Ovary (tissue), 9 donors: ENCODE data around the gene PROZ. TPM values are rescaled to one million over a fixed set of nuclear protein-coding genes. Genes with fewer than 3 reads are reported as not detected.

Experiments
- DNase-seq, 5 donors: peaks; one replicate each; pipeline ENCODE4 v3.0.0-alpha.2; 2019 to 2020
- H3K27ac ChIP-seq, 2 donors: fragments of 200-600 bp; one replicate each; pipeline versions ENCODE4 v1.5.1 to v1.8.0; 2019 to 2022
- H3K27me3 ChIP-seq: fragments of 200-600 bp; one replicate; pipeline ENCODE4 v1.8.0; 2022
- H3K36me3 ChIP-seq: fragments of 200-600 bp; sonication (generic); one replicate; pipeline ENCODE4 v1.5.1; 2019
- H3K4me1 ChIP-seq: one replicate; pipeline ENCODE4 v1.8.1; 2013; ENCODE audit warnings: mild to moderate bottlenecking, moderate library complexity; ENCODE audit not compliant: insufficient read depth
- H3K4me3 ChIP-seq: fragments of 200-600 bp; sonication (generic); one replicate; pipeline ENCODE4 v1.5.1; 2017
- H3K9me3 ChIP-seq, 2 donors: fragments of 200-600 bp in 1 of 2; sonication (generic) in 1 of 2; one replicate each; pipeline versions ENCODE4 v1.5.1 to v1.8.1; 2013 to 2019; ENCODE audit warnings: mild to moderate bottlenecking in 1 of 2, moderate library complexity in 1 of 2
- CTCF ChIP-seq, 3 donors: fragments of 450-650 bp in 2 of 3; fragments of 200-600 bp in 1 of 3; IDR thresholded peaks; one replicate each; pipeline versions ENCODE4 v1.5.1 to v1.8.0; 2016 to 2022; ENCODE audit warnings: antibody characterized with exemption in 3 of 3, mild to moderate bottlenecking in 1 of 3
- EP300 ChIP-seq: sonication (generic); formaldehyde crosslinking; IDR thresholded peaks from one replicate; pipeline ENCODE4 v1.6.1; 2017; ENCODE audit warnings: antibody characterized with exemption
- POLR2A ChIP-seq: fragments of 450-650 bp; IDR thresholded peaks from one replicate; pipeline ENCODE4 v1.6.1; 2017; ENCODE audit warnings: antibody characterized with exemption, mild to moderate bottlenecking, moderate library complexity
- WGBS, 3 donors: extraction: QIAGEN DNeasy Blood & Tissue Kit in 1 of 3; methylation state at CpG; one replicate each; pipeline versions ENCODE4 v1.1.5 to v1.1.7; 2013 to 2017; 5-methylcytosine and 5-hydroxymethylcytosine counted together
- intact Hi-C, 4 donors: fragments of 100-400 bp; cut with DNase I; formaldehyde crosslinking; loops; one replicate each; pipeline versions ENCODE4 v1.11.0 to v1.15.1; 2022 to 2023
- polyA plus RNA-seq, 2 donors: library from polyadenylated mRNA; stranded (reverse); fragments of 200-250 nt in 1 of 2; fragments of 350-450 nt in 1 of 2; fragmentation: Illumina TruSeq in 1 of 2; extraction: RNeasy Lipid Tissue Mini Kit (QIAGEN cat#74804) in 1 of 2; gene quantifications; one replicate each; pipeline ENCODE4 v1.2.3, GENCODE V29; 2013 to 2014
- total RNA-seq, 7 donors: library from RNA; depleted of rRNA in 2 of 7; stranded (reverse); fragments of >200 nt in 2 of 7; fragmentation: NEBNext Ultra II Directional in 3 of 7; extraction: Animal tissue kit (Norgen Biotek cat#: 25700) in 3 of 7; gene quantifications; one replicate each; pipeline versions ENCODE4 v1.1.0 to v1.2.4, GENCODE V29; 2016 to 2023
- donor health status: DM: no; HTN: no; CAD: no; lungs with moderate emphysema.
- donor health status: DM: no; HTN: no; CAD: no.
- donor health status: Bipolar disorder and iron deficiency.
- donor health status: DM: yes; HTN: yes; CAD: no.
- donor health status: DM: no; HTN: no; CAD: no.
- donor health status: DM: yes; HTN: yes; CAD: no.

Gene PROZ
- total and polyA plus RNA-seq, 9 donors = not detected

- Histone ChIP-seq H3K36me3 (no peaks in the 10 kb centered on the region), H3K4me1 (peaks cover 8% of the 10 kb centered on the region), H3K27me3 (no peaks in the 10 kb centered on the region), H3K27ac (peak overlapping the region; percentile 47 to 82), H3K9me3 (no peaks in the 10 kb centered on the region), H3K4me3 (no peak overlapping the region)
- intact Hi-C loops = no loop called here
- WGBS, 3 donors = 84 to 89% (median 87%) methylated on average over 29 of the region's 29 CpGs
- TF ChIP-seq EP300 (no peak), POLR2A (no peak), CTCF (IDR thresholded peaks at IDR 0.05) (no peak)
- peak in 3 of 5 donors; percentile 16 to 43 (median 27) for DNase-seq
These were observed 34.9 kb upstream of the PROZ start for GRCh38 chr13:113123226-113124201.

GRCh38 chr13:113124211-113124970 lies 34.1 kb upstream of the PROZ start:
- H3K4me1 ChIP-seq = peaks cover 8% of the 10 kb centered on the region
- H3K4me3 ChIP-seq = no peak overlapping the region
- TF ChIP-seq CTCF (IDR thresholded peaks at IDR 0.05) (no peak), EP300 (no peak)
- WGBS, 3 donors = 95 to 98% (median 96%) methylated on average over 16 to 19 of the region's 19 CpGs
- H3K9me3 ChIP-seq = no peaks in the 10 kb centered on the region
- no peaks in the 10 kb centered on the region for H3K36me3 ChIP-seq
- H3K27me3 ChIP-seq = no peaks in the 10 kb centered on the region
- DNase-seq = peak in 3 of 5 donors; percentile 16 to 38 (median 22)
- no peak overlapping the region for H3K27ac ChIP-seq
- intact Hi-C loops = no loop called here

- H3K36me3 ChIP-seq = no peaks in the 10 kb centered on the region
- no peaks in the 10 kb centered on the region for H3K27me3 ChIP-seq
- intact Hi-C loops = no loop called here
- no peak overlapping the region for H3K4me3 ChIP-seq
- H3K4me1 ChIP-seq = peaks cover 13% of the 10 kb centered on the region
- H3K9me3 ChIP-seq = no peaks in the 10 kb centered on the region
- DNase-seq = peak in 2 of 5 donors; percentile 6 to 23
- no peak overlapping the region for H3K27ac ChIP-seq
- no peak for TF ChIP-seq POLR2A
- TF ChIP-seq EP300 = no peak
- TF ChIP-seq CTCF (IDR thresholded peaks at IDR 0.05) = no peak
- WGBS, 3 donors = 92 to 94% (median 93%) methylated on average over 19 of the region's 19 CpGs
These were observed 32.8 kb upstream of the PROZ start for GRCh38 chr13:113125506-113126264.
